Measurements from ENCODE around the gene HAS3. TPM values are rescaled to one million over a fixed set of nuclear protein-coding genes. Genes with fewer than 3 reads are reported as not detected.

HAS3 gene
- total RNA-seq, 1 experiment from 2014 or later, result 6.9 TPM

DNA sequence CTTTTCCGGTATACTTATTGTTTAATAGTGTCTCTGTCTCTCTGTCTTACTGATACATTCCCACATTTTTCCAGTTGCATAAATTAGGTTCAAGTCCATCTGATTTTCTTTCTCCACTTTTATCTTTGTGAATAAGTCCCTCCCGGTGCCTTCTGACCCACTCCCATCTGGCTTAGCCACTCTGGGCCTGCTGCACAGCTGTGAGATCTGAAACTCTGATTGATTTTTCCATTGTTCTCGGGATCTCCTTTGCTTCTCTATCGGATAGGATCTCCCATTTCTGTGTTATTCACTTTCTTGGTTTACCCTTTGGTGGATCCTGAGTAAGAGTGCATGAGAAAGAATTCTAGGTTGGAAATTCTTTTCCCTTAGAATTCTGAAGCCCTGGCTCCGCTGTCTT, 35.6 kb downstream of the HAS3 start:
- POLR2A ChIA-PET, result no interaction called here
- H3K27ac ChIP-seq (ENCODE audit: low read length), result no peak overlapping the region
- no peaks in the 10 kb centered on the region for H3K9me3 ChIP-seq (ENCODE audit: control insufficient read depth, insufficient read depth, low read depth, low read length)
- H3K27me3 ChIP-seq (ENCODE audit: control insufficient read depth, insufficient read depth, low read length), result no peaks in the 10 kb centered on the region
- peaks cover 13% of the 10 kb centered on the region for H3K36me3 ChIP-seq (ENCODE audit: control insufficient read depth, insufficient read depth, low read length)
- CTCF ChIA-PET, result no interaction called here
- H3K4me3 ChIP-seq (ENCODE audit: low read depth in 2 of 2, low read length in 2 of 2), result no peak overlapping the region
- TF ChIP-seq, protein P1, sequence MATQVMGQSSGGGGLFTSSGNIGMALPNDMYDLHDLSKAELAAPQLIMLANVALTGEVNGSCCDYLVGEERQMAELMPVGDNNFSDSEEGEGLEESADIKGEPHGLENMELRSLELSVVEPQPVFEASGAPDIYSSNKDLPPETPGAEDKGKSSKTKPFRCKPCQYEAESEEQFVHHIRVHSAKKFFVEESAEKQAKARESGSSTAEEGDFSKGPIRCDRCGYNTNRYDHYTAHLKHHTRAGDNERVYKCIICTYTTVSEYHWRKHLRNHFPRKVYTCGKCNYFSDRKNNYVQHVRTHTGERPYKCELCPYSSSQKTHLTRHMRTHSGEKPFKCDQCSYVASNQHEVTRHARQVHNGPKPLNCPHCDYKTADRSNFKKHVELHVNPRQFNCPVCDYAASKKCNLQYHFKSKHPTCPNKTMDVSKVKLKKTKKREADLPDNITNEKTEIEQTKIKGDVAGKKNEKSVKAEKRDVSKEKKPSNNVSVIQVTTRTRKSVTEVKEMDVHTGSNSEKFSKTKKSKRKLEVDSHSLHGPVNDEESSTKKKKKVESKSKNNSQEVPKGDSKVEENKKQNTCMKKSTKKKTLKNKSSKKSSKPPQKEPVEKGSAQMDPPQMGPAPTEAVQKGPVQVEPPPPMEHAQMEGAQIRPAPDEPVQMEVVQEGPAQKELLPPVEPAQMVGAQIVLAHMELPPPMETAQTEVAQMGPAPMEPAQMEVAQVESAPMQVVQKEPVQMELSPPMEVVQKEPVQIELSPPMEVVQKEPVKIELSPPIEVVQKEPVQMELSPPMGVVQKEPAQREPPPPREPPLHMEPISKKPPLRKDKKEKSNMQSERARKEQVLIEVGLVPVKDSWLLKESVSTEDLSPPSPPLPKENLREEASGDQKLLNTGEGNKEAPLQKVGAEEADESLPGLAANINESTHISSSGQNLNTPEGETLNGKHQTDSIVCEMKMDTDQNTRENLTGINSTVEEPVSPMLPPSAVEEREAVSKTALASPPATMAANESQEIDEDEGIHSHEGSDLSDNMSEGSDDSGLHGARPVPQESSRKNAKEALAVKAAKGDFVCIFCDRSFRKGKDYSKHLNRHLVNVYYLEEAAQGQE (IDR thresholded peaks at IDR 0.05; ENCODE audit: insufficient read depth in 1 of 2, low read depth in 2 of 2, low read length in 1 of 2), result no peak
- TF ChIP-seq POLR2AphosphoS5 (IDR thresholded peaks at IDR 0.05; ENCODE audit: low read depth, low read length) (no peak), TCF7L2 (IDR thresholded peaks at IDR 0.05; ENCODE audit: low read depth, low read length) (no peak), SIN3A (IDR thresholded peaks at IDR 0.05; ENCODE audit: borderline replicate concordance, insufficient read depth, low read depth, low read length) (no peak)
- TF ChIP-seq, protein P2, sequence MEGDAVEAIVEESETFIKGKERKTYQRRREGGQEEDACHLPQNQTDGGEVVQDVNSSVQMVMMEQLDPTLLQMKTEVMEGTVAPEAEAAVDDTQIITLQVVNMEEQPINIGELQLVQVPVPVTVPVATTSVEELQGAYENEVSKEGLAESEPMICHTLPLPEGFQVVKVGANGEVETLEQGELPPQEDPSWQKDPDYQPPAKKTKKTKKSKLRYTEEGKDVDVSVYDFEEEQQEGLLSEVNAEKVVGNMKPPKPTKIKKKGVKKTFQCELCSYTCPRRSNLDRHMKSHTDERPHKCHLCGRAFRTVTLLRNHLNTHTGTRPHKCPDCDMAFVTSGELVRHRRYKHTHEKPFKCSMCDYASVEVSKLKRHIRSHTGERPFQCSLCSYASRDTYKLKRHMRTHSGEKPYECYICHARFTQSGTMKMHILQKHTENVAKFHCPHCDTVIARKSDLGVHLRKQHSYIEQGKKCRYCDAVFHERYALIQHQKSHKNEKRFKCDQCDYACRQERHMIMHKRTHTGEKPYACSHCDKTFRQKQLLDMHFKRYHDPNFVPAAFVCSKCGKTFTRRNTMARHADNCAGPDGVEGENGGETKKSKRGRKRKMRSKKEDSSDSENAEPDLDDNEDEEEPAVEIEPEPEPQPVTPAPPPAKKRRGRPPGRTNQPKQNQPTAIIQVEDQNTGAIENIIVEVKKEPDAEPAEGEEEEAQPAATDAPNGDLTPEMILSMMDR (IDR thresholded peaks at IDR 0.05), result no peak
- H3K4me1 ChIP-seq (ENCODE audit: control insufficient read depth, insufficient read depth, low read length), result no peaks in the 10 kb centered on the region
- no TSS peak for BruUV-seq (replicated peaks)
- in situ Hi-C loops (cut with HindIII; ENCODE audit: low pct_unique_long_range_greater_than_20kb, low sequenced_read_pairs) (no loop called here), intact Hi-C loops (cut with micrococcal nuclease; ENCODE audit: unreplicated experiment) (no loop called here)
- no peak for DNase-seq (ENCODE audit: low read depth, low spot score)
- no peak for ATAC-seq

DNA sequence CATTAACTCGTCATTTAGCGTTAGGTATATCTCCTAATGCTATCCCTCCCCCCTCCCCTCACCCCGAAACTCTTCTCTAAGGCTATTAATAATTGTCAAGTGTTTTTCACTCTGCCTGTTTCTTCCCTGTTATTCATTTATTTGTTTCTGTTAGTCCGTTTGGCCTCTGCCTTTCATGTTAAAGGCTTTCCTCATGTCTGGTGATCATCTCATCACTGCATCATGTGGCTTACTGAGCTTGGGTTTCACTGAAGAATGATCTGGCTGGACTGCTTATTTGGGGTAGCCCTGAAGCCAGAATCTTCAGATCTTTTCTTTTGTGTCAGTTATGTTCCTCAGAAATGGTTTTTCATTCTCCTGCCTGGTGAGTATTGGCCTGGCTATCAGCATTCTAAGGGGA, 36.5 kb downstream of the HAS3 start:
- Histone ChIP-seq H3K9me3 (ENCODE audit: control insufficient read depth, insufficient read depth, low read depth, low read length) (no peaks in the 10 kb centered on the region), H3K4me3 (ENCODE audit: low read depth in 2 of 2, low read length in 2 of 2) (no peak overlapping the region), H3K27ac (ENCODE audit: low read length) (no peak overlapping the region), H3K36me3 (ENCODE audit: control insufficient read depth, insufficient read depth, low read length) (peaks cover 13% of the 10 kb centered on the region), H3K4me1 (ENCODE audit: control insufficient read depth, insufficient read depth, low read length) (no peaks in the 10 kb centered on the region), H3K27me3 (ENCODE audit: control insufficient read depth, insufficient read depth, low read length) (no peaks in the 10 kb centered on the region)
- ATAC-seq, result no peak
- CTCF ChIA-PET, result no interaction called here
- BruUV-seq (replicated peaks), result no TSS peak
- POLR2A ChIA-PET, result no interaction called here
- intact Hi-C loops (cut with micrococcal nuclease; ENCODE audit: unreplicated experiment), result no loop called here
- TF ChIP-seq, protein P2 (IDR thresholded peaks at IDR 0.05), result no peak
- no peak for TF ChIP-seq POLR2AphosphoS5 (IDR thresholded peaks at IDR 0.05; ENCODE audit: low read depth, low read length)
- TF ChIP-seq, protein P1 (IDR thresholded peaks at IDR 0.05; ENCODE audit: insufficient read depth in 1 of 2, low read depth in 2 of 2, low read length in 1 of 2), result no peak
- no peak for TF ChIP-seq SIN3A (IDR thresholded peaks at IDR 0.05; ENCODE audit: borderline replicate concordance, insufficient read depth, low read depth, low read length)
- no peak for TF ChIP-seq TCF7L2 (IDR thresholded peaks at IDR 0.05; ENCODE audit: low read depth, low read length)
- in situ Hi-C loops (cut with HindIII; ENCODE audit: low pct_unique_long_range_greater_than_20kb, low sequenced_read_pairs), result no loop called here
- DNase-seq (ENCODE audit: low read depth, low spot score), result no peak
